Stimulated activated naive B cell treated with anti-CD40 and anti-IgM and Interleukin-4, amounts not matched to agents 10 μg/mL and 1 μg/mL and 100 μg/mL, for 72 hours (primary cell): Measurements from ENCODE around the gene ZNF3.

Experiments
- ATAC-seq, 2 donors: fragments of 150-1000 bp; cut with Tn5 transposase; replicated peaks; 2 replicates each; pipeline ENCODE4 v1.10.0; 2021; ENCODE audit warnings: moderate library complexity in 1 of 2
- DNase-seq: peaks from one replicate; pipeline ENCODE4 v3.0.0; 2021
- H3K27ac Mint-ChIP-seq: one replicate; pipeline ENCODE4 v1.8.0; 2022; ENCODE audit warnings: mild to moderate bottlenecking, mixed read lengths
- H3K27me3 Mint-ChIP-seq, 2 donors: one replicate each; pipeline ENCODE4 v1.8.0; 2022; ENCODE audit warnings: mixed read lengths in 2 of 2
- H3K36me3 Mint-ChIP-seq, 2 donors: one replicate each; pipeline ENCODE4 v1.8.0; 2022; ENCODE audit warnings: mixed read lengths in 2 of 2, mild to moderate bottlenecking in 1 of 2
- H3K4me1 Mint-ChIP-seq, 2 donors: one replicate each; pipeline ENCODE4 v1.8.0; 2022; ENCODE audit warnings: mixed read lengths in 2 of 2, mild to moderate bottlenecking in 1 of 2
- H3K4me3 Mint-ChIP-seq, 2 donors: one replicate each; pipeline ENCODE4 v1.8.0; 2022; ENCODE audit warnings: mild to moderate bottlenecking in 2 of 2, mixed read lengths in 2 of 2, moderate library complexity in 1 of 2
- H3K9me3 Mint-ChIP-seq, 2 donors: one replicate each; pipeline ENCODE4 v1.8.0; 2022; ENCODE audit warnings: mixed read lengths in 2 of 2, mild to moderate bottlenecking in 1 of 2

ZNF3 gene

DNA sequence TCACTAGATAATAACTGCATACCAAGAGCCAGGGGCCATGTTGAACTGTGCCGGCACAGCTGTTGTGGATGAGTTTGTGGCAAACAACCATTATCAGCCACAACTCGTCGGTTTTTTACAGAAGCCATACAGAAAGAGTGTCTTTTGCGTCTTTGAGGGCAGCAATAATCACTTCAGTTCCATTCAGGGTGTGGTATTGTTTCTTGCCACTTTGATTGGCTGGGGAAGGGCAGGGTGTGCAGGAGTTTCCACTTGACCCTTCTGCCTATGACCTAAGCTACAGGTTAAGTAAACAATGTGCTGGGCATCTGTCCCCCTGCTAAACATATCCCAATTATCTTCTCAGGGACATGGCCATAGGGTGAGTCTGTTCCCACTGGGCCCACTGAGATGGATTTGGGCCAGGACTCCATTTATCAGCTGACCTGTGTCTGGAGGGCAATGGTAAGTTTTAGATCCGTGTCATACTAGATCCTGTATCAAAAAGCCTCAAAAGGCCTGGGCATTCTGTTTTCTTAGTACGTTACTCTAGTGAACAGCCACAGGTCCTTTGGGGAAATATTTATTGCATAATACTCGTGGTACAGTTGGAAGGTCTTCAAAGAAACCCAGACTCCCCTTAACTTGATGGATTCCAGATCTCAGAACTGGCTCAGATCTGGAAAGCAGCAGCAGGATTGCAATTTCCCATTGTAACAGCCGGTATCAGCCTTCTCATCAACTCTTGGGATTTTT lies 15.9 kb downstream of the ZNF3 start:
- DNase-seq (no peak), ATAC-seq (no peak)
- Mint-ChIP-seq H3K36me3 (peaks cover 45 to 62% of the 10 kb centered on the region in 2 donors), H3K27me3 (no peaks in the 10 kb centered on the region), H3K4me3 (no peak overlapping the region), H3K27ac (no peak overlapping the region), H3K4me1 (no peaks in the 10 kb centered on the region), H3K9me3 (peaks cover 5 to 6% of the 10 kb centered on the region in 2 donors)

DNA sequence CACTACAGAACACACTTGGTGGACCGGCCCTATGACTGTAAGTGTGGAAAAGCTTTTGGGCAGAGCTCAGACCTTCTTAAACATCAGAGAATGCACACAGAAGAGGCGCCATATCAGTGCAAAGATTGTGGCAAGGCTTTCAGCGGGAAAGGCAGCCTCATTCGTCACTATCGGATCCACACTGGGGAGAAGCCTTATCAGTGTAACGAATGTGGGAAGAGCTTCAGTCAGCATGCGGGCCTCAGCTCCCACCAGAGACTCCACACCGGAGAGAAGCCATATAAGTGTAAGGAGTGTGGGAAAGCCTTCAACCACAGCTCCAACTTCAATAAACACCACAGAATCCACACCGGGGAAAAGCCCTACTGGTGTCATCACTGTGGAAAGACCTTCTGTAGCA lies 17.4 kb downstream of the ZNF3 start:
- H3K36me3 Mint-ChIP-seq: peaks cover 41 to 55% of the 10 kb centered on the region in 2 donors
- H3K9me3 Mint-ChIP-seq: no peaks in the 10 kb centered on the region
- H3K27me3 Mint-ChIP-seq: no peaks in the 10 kb centered on the region
- H3K4me3 Mint-ChIP-seq: no peak overlapping the region
- no peak for ATAC-seq
- peak overlapping the region; percentile 14 for H3K27ac Mint-ChIP-seq
- H3K4me1 Mint-ChIP-seq: no peaks in the 10 kb centered on the region
- no peak for DNase-seq

DNA sequence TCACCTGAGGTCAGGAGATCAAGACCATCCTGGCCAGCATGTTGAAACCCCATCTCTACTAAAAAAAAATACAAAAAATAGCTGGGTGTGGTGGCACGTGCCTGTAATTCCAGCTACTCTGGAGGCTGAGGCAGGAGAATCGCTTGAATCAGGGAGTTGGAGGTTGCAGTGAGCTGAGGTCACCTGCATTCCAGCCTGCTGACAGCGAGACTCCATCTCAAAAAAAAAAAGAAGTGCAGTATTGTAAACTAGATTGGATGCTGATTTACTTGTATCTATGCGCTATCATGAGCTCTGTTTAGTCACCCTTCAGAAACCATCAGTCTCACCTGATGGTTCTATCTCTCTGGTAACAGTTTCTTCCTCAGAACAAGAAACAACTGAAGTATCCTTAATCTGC lies 18.1 kb downstream of the ZNF3 start:
- Mint-ChIP-seq H3K4me3 (no peak overlapping the region), H3K4me1 (no peaks in the 10 kb centered on the region), H3K27me3 (no peaks in the 10 kb centered on the region), H3K27ac (no peak overlapping the region), H3K36me3 (peaks cover 42 to 55% of the 10 kb centered on the region in 2 donors), H3K9me3 (no peaks in the 10 kb centered on the region)
- DNase-seq (no peak), ATAC-seq (no peak)

DNA sequence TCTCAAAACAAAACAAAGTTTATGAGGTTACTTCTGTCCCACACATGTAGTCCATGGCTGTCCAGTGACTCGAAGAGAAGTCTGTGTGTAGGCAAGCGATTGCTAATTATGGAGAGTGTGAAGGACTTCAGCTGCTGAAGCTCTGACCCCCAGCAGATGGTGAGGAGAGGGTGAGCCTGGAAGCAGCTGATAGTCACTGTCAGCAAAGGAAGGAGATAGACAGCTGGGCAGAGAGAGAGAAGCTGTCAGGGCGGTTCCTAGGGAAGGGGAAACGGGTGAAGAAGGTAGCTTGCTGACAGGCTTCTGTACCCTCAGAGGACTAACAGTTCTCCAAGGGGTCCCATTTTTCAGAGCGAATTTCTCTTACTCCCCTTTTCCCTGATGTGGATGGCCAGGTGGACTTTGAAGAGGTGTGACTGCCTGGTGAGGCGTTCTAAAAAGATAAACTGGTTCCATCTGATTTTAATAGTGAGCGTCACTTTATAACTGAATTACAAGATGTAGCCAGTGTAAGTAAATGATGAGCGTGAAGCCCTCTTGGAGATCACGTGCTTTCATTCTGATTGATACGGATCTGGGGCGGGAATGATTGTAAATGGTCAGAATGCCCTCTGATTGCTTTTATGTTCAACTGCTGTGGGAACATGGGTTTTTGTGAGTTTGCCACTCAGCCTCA lies 19.9 kb downstream of the ZNF3 start:
- peaks cover 0 to 3% of the 10 kb centered on the region in 2 donors for H3K4me1 Mint-ChIP-seq
- DNase-seq (no peak), ATAC-seq (no peak)
- H3K36me3 Mint-ChIP-seq: peaks cover 49 to 60% of the 10 kb centered on the region in 2 donors
- H3K27me3 Mint-ChIP-seq: no peaks in the 10 kb centered on the region
- no peak overlapping the region for H3K4me3 Mint-ChIP-seq
- no peaks in the 10 kb centered on the region for H3K9me3 Mint-ChIP-seq
- peak overlapping the region; percentile 80 for H3K27ac Mint-ChIP-seq

DNA sequence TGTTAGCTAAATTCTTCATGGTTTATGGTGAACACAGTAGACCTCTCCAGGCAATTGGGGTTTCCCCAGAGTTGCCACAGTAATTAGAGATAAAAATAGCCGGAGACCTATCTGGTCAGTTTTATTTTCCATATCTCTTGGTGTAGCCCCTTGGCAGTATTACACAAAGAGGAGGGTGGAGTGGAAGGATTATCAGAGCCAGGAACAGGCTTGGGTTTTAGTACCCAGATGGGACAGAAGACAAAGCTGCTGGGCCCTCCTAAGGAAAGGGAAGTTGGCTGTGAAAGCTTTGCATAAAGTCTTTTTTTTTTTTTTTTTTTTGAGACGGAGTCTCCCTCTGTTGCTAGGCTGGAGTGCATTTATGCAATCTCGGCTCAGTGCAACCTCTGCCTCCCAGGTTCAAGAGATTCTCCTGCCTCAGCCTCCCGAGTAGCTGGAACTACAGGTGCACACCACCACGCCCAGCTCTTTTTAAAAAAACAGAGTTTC lies 22.2 kb downstream of the ZNF3 start:
- Mint-ChIP-seq H3K9me3 (no peaks in the 10 kb centered on the region), H3K27ac (no peak overlapping the region), H3K36me3 (peaks cover 46% of the 10 kb centered on the region in 2 donors), H3K4me3 (no peak overlapping the region), H3K4me1 (peaks cover 0 to 3% of the 10 kb centered on the region in 2 donors), H3K27me3 (no peaks in the 10 kb centered on the region)
- no peak for DNase-seq
- no peak for ATAC-seq

DNA sequence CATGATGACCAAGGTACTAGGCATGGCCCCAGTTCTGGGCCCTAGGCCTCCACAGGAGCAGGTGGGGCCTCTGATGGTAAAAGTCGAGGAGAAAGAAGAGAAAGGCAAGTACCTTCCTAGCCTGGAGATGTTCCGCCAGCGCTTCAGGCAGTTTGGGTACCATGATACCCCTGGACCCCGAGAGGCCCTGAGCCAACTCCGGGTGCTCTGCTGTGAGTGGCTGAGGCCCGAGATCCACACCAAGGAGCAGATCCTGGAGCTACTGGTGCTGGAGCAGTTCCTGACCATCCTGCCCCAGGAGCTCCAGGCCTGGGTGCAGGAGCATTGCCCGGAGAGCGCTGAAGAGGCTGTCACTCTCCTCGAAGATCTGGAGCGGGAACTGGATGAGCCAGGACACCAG lies 24.5 kb downstream of the ZNF3 start:
- Mint-ChIP-seq H3K27me3 (no peaks in the 10 kb centered on the region), H3K27ac (no peak overlapping the region), H3K4me1 (peaks cover 6% of the 10 kb centered on the region in 2 donors), H3K4me3 (no peak overlapping the region), H3K9me3 (no peaks in the 10 kb centered on the region), H3K36me3 (peaks cover 31 to 43% of the 10 kb centered on the region in 2 donors)
- DNase-seq (no peak), ATAC-seq (no peak)

DNA sequence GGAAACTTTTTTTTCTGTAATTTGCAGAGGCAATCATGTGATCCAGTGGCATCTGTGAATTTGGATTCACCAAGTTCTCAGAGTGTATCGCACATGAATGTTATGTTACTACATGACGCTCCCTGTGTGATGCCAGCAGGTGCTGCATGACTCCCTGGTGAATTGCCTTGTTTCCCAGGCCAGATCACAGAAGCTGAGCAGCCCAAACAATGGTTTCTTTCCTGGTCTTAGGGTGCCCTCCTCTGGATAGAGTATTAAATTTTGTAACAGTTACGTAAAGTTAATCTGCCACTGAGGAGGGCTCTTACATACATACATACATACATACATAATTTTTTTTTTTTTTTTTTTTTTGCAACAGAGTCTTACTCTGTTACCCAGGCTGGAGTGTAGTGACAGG lies 28.3 kb downstream of the ZNF3 start:
- Mint-ChIP-seq H3K4me1 (peaks cover 18 to 20% of the 10 kb centered on the region in 2 donors), H3K9me3 (no peaks in the 10 kb centered on the region), H3K27me3 (no peaks in the 10 kb centered on the region), H3K27ac (no peak overlapping the region), H3K4me3 (no peak overlapping the region), H3K36me3 (peaks cover 20 to 27% of the 10 kb centered on the region in 2 donors)
- ATAC-seq (no peak), DNase-seq (no peak)

DNA sequence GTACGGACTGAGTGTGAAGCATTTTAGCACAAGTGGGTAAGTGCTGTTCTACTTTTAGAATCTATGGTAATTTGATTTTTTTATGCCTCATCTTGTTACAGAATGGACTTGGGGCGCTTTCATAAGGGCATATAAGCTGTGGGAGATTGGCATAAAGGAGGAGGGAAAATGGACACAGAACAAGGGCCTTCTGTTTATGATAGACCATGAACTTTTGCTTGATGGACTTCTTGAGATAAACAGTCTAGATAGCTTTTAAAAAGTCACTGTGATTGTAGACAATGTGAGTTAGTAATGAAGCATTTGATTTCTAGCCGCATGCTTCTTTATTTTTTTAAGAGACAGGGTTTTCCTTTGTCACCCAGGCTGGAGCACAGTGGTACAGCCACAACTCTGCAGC lies 29.9 kb downstream of the ZNF3 start:
- no peak for ATAC-seq
- Mint-ChIP-seq H3K4me3 (peak overlapping the region in 1 of 2 donors; percentile 17), H3K27me3 (no peaks in the 10 kb centered on the region), H3K36me3 (peaks cover 6 to 12% of the 10 kb centered on the region in 2 donors), H3K9me3 (no peaks in the 10 kb centered on the region), H3K27ac (peak overlapping the region; percentile 47), H3K4me1 (peaks cover 16 to 20% of the 10 kb centered on the region in 2 donors)
- DNase-seq: no peak

DNA sequence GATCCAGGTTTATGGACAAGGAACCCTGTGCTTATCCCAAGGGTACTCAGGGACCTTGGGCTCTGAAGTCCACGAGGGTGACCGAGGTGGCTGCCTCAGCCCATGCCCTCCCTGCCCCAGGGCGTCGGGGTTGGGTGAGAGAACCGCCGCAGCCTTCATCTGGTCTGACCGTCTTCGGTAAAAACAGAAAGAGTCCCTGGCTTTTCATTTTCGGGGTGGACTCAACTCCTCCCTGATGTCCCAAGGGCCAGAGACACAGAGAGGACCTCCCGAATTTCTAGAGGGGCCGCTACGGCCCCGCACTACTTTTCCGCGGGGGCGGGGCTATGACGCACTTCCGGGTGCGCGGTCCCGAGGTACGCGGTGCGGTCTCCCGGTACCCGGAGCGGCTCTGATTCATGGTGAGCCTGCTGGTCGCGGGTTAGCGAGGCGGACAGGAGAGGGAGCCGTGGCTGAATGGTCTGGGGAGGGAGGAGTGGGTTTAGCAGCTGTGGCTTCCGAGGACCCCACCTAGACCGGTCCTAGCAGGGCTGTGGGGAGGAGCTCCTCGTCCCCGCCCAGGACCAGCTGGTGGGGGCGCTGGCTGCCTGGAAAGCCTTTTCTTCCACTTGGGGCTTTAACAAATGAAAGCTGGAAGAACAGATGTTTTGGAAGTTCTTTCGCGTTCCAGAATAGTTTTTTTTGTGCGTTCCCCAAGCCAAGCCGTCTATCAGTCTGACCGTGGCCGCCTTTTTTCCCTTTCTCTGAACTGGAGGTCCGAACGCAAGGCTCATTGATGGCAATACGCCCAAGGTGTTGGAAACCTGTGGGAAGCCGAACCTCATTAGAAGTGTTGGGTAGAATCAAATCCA lies 31.9 kb downstream of the ZNF3 start, which contains the start of gene ZSCAN21:
ZSCAN21 (plus strand) TSS at position 334 of the 851 bp plus-strand sequence. CDS start 7,233 bp downstream, outside the sequence.
- H3K4me1 Mint-ChIP-seq: peaks cover 17 to 23% of the 10 kb centered on the region in 2 donors
- H3K4me3 Mint-ChIP-seq: peak within 1 kb of the TSS; percentile 88
- H3K9me3 Mint-ChIP-seq: no peaks in the 10 kb centered on the region
- ATAC-seq: peak; percentile 94 to 96
- peak; percentile 83 for DNase-seq
- peak within 1 kb of the TSS; percentile 95 for H3K27ac Mint-ChIP-seq
- H3K27me3 Mint-ChIP-seq: no peaks in the 10 kb centered on the region
- H3K36me3 Mint-ChIP-seq: peaks cover 4 to 12% of the 10 kb centered on the region in 2 donors

DNA sequence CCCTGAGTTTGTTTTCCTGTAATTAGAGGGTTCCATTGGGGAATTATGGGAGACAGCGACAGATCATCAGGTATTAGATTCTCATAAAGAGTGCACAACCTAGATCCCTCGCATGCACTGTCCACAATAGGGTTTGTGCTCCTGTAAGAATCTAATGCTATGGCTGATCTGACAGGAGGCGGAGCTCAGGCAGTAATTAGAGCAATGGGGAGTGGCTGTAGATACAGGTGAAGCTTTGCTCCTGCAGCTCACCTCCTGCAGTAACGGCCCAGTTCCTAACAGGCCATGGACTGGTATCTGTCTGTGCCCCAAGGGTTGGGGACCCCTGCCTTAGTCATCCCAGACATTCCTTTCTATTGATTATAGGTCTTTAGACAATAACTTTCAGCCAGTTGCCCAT lies 32.8 kb downstream of the ZNF3 start:
- Mint-ChIP-seq H3K27me3 (no peaks in the 10 kb centered on the region), H3K36me3 (peaks cover 4 to 8% of the 10 kb centered on the region in 2 donors), H3K27ac (peak overlapping the region; percentile 31), H3K4me1 (peaks cover 20 to 25% of the 10 kb centered on the region in 2 donors), H3K4me3 (peak overlapping the region; percentile 34 to 35), H3K9me3 (no peaks in the 10 kb centered on the region)
- no peak for DNase-seq
- ATAC-seq: no peak

DNA sequence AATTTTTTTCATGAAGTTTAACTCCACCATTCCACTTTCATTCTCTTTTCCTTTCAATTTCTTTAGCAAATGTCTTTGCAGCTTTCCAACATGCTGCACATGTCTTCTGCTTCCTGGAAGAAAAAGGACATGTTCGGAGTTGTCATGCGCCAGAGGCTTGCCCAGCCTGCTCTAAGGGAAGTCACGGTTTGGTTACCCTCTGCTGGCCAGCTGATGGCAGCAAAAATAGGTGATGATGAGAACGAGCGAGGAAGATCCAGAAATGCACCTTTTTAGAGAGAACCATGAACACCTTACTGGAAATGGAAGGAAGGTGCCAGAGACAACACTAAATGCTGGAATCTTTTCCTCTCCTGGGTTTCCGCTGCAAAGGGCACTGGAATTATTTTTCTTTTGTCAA lies 36.8 kb downstream of the ZNF3 start:
- H3K9me3 Mint-ChIP-seq: no peaks in the 10 kb centered on the region
- H3K36me3 Mint-ChIP-seq: peaks cover 7 to 8% of the 10 kb centered on the region in 2 donors
- H3K4me3 Mint-ChIP-seq: peak overlapping the region; percentile 43 to 46
- peaks cover 13 to 14% of the 10 kb centered on the region in 2 donors for H3K4me1 Mint-ChIP-seq
- DNase-seq (no peak), ATAC-seq (peak in 1 of 2 donors; percentile 41)
- H3K27ac Mint-ChIP-seq: no peak overlapping the region
- no peaks in the 10 kb centered on the region for H3K27me3 Mint-ChIP-seq

DNA sequence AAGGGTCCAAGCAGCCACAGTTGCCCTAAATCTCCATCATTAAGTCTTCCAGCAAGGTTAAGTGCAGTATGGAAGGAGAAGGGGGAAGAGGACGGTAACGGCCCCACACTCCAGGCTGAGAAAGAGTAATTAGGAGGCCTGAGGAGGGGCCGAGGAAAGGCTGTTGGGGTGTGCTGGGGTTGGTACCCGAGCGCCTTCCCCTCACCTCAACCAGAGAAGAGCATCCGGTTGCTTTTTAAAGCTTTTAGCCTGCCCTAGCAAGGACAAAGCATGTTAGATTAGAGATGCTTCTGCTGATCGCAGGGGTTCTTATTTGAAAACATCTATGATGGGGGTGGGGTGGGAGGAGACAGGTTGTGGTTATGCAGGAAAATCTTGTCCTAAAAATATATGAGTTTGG lies 40.9 kb downstream of the ZNF3 start:
- Mint-ChIP-seq H3K4me1 (peaks cover 8 to 13% of the 10 kb centered on the region in 2 donors), H3K27ac (no peak overlapping the region), H3K4me3 (no peak overlapping the region), H3K9me3 (no peaks in the 10 kb centered on the region), H3K36me3 (peaks cover 10 to 34% of the 10 kb centered on the region in 2 donors), H3K27me3 (no peaks in the 10 kb centered on the region)
- ATAC-seq: no peak
- no peak for DNase-seq

DNA sequence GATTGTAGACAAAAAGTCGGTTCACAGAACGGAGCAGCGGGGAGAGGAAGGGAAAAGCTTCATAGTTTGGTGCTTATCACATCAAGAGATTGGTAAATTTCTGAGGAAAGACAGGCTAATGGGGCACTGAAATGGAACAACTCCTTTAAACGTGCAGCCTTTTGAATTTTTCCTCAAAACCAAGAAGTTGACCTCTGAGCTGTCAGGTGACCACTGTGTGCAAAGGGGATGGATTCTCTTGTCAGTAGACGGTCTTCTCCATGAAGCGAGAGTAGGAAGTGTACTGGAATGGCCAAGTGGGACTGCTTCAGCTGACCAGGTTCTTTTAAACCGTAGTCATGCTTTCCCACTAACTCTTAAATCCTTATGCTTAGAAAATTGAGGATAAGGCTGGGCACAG lies 43.2 kb downstream of the ZNF3 start:
- Mint-ChIP-seq H3K27me3 (no peaks in the 10 kb centered on the region), H3K9me3 (no peaks in the 10 kb centered on the region), H3K27ac (no peak overlapping the region), H3K4me3 (no peak overlapping the region), H3K36me3 (peaks cover 21 to 52% of the 10 kb centered on the region in 2 donors), H3K4me1 (peaks cover 4 to 7% of the 10 kb centered on the region in 2 donors)
- ATAC-seq (no peak), DNase-seq (no peak)

DNA sequence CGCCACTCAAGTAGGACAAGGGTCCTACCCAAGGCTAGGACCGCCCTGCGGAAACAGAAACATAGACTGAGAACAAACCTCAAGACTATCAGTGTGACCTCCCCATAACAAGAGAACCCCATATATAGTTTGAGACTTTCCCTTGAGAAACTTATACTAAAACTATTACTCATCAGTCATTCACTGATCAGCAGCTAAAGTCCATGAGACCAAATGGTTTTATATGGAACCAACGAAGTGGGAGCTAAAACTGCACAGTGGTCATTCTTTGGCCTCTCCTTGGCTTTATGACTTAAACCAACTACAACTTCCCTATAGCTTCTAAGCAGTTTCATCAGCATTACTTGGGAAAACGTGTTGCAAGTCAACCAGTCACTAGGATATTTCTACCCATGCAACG lies 45.6 kb downstream of the ZNF3 start:
- H3K27ac Mint-ChIP-seq: no peak overlapping the region
- no peak overlapping the region for H3K4me3 Mint-ChIP-seq
- H3K4me1 Mint-ChIP-seq: peaks cover 4 to 7% of the 10 kb centered on the region in 2 donors
- ATAC-seq: no peak
- H3K36me3 Mint-ChIP-seq: peaks cover 29 to 60% of the 10 kb centered on the region in 2 donors
- DNase-seq: no peak
- H3K9me3 Mint-ChIP-seq: no peaks in the 10 kb centered on the region
- H3K27me3 Mint-ChIP-seq: no peaks in the 10 kb centered on the region
